HepG2 (cell line): ENCODE results near the gene GPR162. TPM values are rescaled to one million over a fixed set of nuclear protein-coding genes. Genes with fewer than 3 reads are reported as not detected.

ENCODE experiments used
- ATRX ChIP-seq: sonication (generic); formaldehyde crosslinking; IDR thresholded peaks from 2 replicates; pipeline ENCODE4 v1.4.0; 2020; ENCODE audit warnings: missing genetic modification reagents, borderline replicate concordance
- EHMT2 ChIP-seq: fragments of 200-600 bp; sonication (generic); IDR thresholded peaks from 2 replicates; pipeline ENCODE4 v1.7.0; 2017; ENCODE audit warnings: antibody characterized with exemption, low read depth, low read length, borderline replicate concordance
- FOXJ3 ChIP-seq: sonication (generic); formaldehyde crosslinking; IDR thresholded peaks from 2 replicates; pipeline ENCODE4 v1.4.0; 2020; ENCODE audit warnings: missing genetic modification reagents, mild to moderate bottlenecking, borderline replicate concordance
- HNRNPL ChIP-seq: fragments of 200-400 bp; formaldehyde crosslinking; IDR thresholded peaks from 2 replicates; pipeline ENCODE4 v1.6.1; 2017; ENCODE audit warnings: mild to moderate bottlenecking, low read depth, low read length
- MYPOP ChIP-seq: sonication (generic); formaldehyde crosslinking; IDR thresholded peaks from 2 replicates; pipeline ENCODE4 v1.8.1; 2023; ENCODE audit warnings: mild to moderate bottlenecking, moderate library complexity, missing genetic modification reagents
- SCMH1 ChIP-seq: sonication (generic); formaldehyde crosslinking; IDR thresholded peaks from 2 replicates; pipeline ENCODE4 v1.9.0; 2021; ENCODE audit warnings: missing genetic modification reagents, mild to moderate bottlenecking, borderline replicate concordance
- SNAPC4 ChIP-seq: sonication (generic); formaldehyde crosslinking; IDR thresholded peaks from 2 replicates; pipeline ENCODE4 v1.4.0; 2020; ENCODE audit warnings: mild to moderate bottlenecking, missing genetic modification reagents
- TRIM24 ChIP-seq: sonication (generic); formaldehyde crosslinking; IDR thresholded peaks from 2 replicates; pipeline ENCODE4 v1.8.0; 2022; ENCODE audit warnings: mild to moderate bottlenecking, missing genetic modification reagents
- ZBTB42 ChIP-seq: sonication (generic); formaldehyde crosslinking; IDR thresholded peaks from 2 replicates; pipeline ENCODE4 v1.5.0; 2020; ENCODE audit warnings: mild to moderate bottlenecking, missing genetic modification reagents
- ZBTB46 ChIP-seq: sonication (generic); formaldehyde crosslinking; IDR thresholded peaks from 2 replicates; pipeline ENCODE4 v1.4.0; 2020; ENCODE audit warnings: mild to moderate bottlenecking, missing genetic modification reagents, borderline replicate concordance
- ZFP90 ChIP-seq: sonication (generic); formaldehyde crosslinking; IDR thresholded peaks from 2 replicates; pipeline ENCODE4 v1.8.0; 2022; ENCODE audit warnings: missing genetic modification reagents, mild to moderate bottlenecking, inconsistent platforms, borderline replicate concordance
- ZMYM4 ChIP-seq: sonication (generic); formaldehyde crosslinking; IDR thresholded peaks from 2 replicates; pipeline ENCODE4 v1.8.1; 2023; ENCODE audit warnings: mild to moderate bottlenecking, missing genetic modification reagents
- ZNF329 ChIP-seq: sonication (generic); formaldehyde crosslinking; IDR thresholded peaks from 2 replicates; pipeline ENCODE4 v1.9.0; 2021; ENCODE audit warnings: low read depth, mild to moderate bottlenecking, missing genetic modification reagents
- ZNF333 ChIP-seq: sonication (generic); formaldehyde crosslinking; IDR thresholded peaks from 2 replicates; pipeline ENCODE4 v1.4.0; 2020; ENCODE audit warnings: mild to moderate bottlenecking, missing genetic modification reagents, borderline replicate concordance
- ZNF512 ChIP-seq: sonication (generic); formaldehyde crosslinking; IDR thresholded peaks from 2 replicates; pipeline ENCODE4 v1.4.0; 2020; ENCODE audit warnings: mild to moderate bottlenecking, missing genetic modification reagents
- ZNF780A ChIP-seq: sonication (generic); formaldehyde crosslinking; IDR thresholded peaks from 2 replicates; pipeline ENCODE4 v1.8.0; 2022; ENCODE audit warnings: mild to moderate bottlenecking, missing genetic modification reagents, moderate library complexity
- polyA plus RNA-seq, 8 experiments: library from polyadenylated mRNA; depleted of rRNA in 3 of 8; stranded (reverse) in 7 of 8; unstranded in 1 of 8; fragments of >200 nt; fragmentation: Illumina TruSeq in 4 of 8; extraction: Trizol in 4 of 8; gene quantifications; 2 replicates each; pipeline versions ENCODE4 v1.2.1 to v1.2.3, GENCODE V29; 2011 to 2016; ENCODE audit warnings: low read depth in 4 of 8, missing spikeins in 1 of 8, mixed read lengths in 1 of 8; ENCODE audit not compliant: insufficient read depth in 1 of 8
- total RNA-seq, 5 experiments: library from RNA; depleted of rRNA; stranded (reverse); fragments of >200 nt; fragmentation: Illumina TruSeq; extraction: Trizol; gene quantifications; 2 replicates each; pipeline ENCODE4 v1.2.3, GENCODE V29; 2016; ENCODE audit warnings: low read depth in 1 of 5

Gene GPR162
- total and polyA plus RNA-seq, 2 of the 13 experiments (the other 11 are each of a cell fraction or from before 2014, with no cell fraction given): 0.08 TPM; not detected in 1

- TF ChIP-seq EHMT2: no peak
- TF ChIP-seq ATRX (CRISPR knock-in tag): no peak
- no peak for TF ChIP-seq SCMH1
- peak; percentile 52 for TF ChIP-seq ZMYM4 (CRISPR knock-in tag)
- no peak for TF ChIP-seq FOXJ3 (CRISPR knock-in tag)
- no peak for TF ChIP-seq ZBTB46
- peak; percentile 84 for TF ChIP-seq ZNF512 (CRISPR knock-in tag)
- TF ChIP-seq SNAPC4 (CRISPR knock-in tag): 0 out of 2 replicates have a peak, but pooled peaks have one; percentile 69
- 0 out of 2 replicates have a peak, but pooled peaks have one; percentile 45 for TF ChIP-seq HNRNPL
- TF ChIP-seq ZNF333 (CRISPR knock-in tag): no peak; the same call in 1 of the 2 replicates
- 0 out of 2 replicates have a peak, but pooled peaks have one; percentile 40 for TF ChIP-seq MYPOP (CRISPR knock-in tag)
- TF ChIP-seq ZNF780A: 0 out of 2 replicates have a peak, but pooled peaks have one; percentile 65
- TF ChIP-seq TRIM24 (CRISPR knock-in tag): no peak
- 0 out of 2 replicates have a peak, but pooled peaks have one; percentile 55 for TF ChIP-seq ZNF329
- TF ChIP-seq ZBTB42 (CRISPR knock-in tag): peak; percentile 72; the same call in 1 of the 2 replicates
- TF ChIP-seq ZFP90: 0 out of 2 replicates have a peak, but pooled peaks have one; percentile 82
Measured at GRCh38 chr12:6778574-6779550, 42.8 kb upstream of the GPR162 start (continued).
